LHCN-M2 (cell line): Measurements from ENCODE around the gene CCDC28B. TPM values are rescaled to one million over a fixed set of nuclear protein-coding genes. Genes with fewer than 3 reads are reported as not detected.
"Not testable (repeated sequence)": the region's sequence is repeated elsewhere in the genome, so short reads cannot be mapped to it uniquely, and the experiment has no call there.

Experiments used
- DNase-seq: peaks from one replicate; pipeline ENCODE4 v3.0.0-alpha.2; 2012; ENCODE audit warnings: low read depth
- polyA plus RNA-seq: library from polyadenylated mRNA; unstranded; fragments of >200 nt; gene quantifications from one replicate; pipeline ENCODE4 v1.2.1, GENCODE V29; 2012; ENCODE audit warnings: missing spikeins
- total RNA-seq: library from RNA; depleted of rRNA; stranded (reverse); fragments of >200 nt; gene quantifications from 2 replicates; pipeline ENCODE4 v1.2.3, GENCODE V29; 2014; rRNA removed

The CCDC28B gene
- total RNA-seq, result 9.1 and 10.8 TPM in 2 replicates
- 21.6 TPM for polyA plus RNA-seq

GRCh38 chr1:32200226-32201010 lies at the start of gene CCDC28B:
CCDC28B (plus strand) TSS chr1:32200595; CDS start chr1:32201936, 1,341 bp downstream.
- DNase-seq, result peak; percentile 68

GRCh38 chr1:32150847-32151246 lies 49.5 kb upstream of the CCDC28B start:
- DNase-seq, result no peak

- DNase-seq, result peak; percentile 55
Measured at GRCh38 chr1:32151319-32151787, 49.0 kb upstream of the CCDC28B start.

GRCh38 chr1:32159189-32159588 lies 41.2 kb upstream of the CCDC28B start:
- DNase-seq, result no peak

- DNase-seq, result no peak
Measured at GRCh38 chr1:32163405-32163804, 37.0 kb upstream of the CCDC28B start.

- DNase-seq, result not testable (repeated sequence)
Measured at GRCh38 chr1:32165633-32166032, 34.8 kb upstream of the CCDC28B start.

- no peak for DNase-seq
Measured at GRCh38 chr1:32170991-32171390, 29.4 kb upstream of the CCDC28B start.

- DNase-seq, result peak; percentile 42
Measured at GRCh38 chr1:32172621-32173245, 27.7 kb upstream of the CCDC28B start.

- DNase-seq, result no peak
Measured at GRCh38 chr1:32178380-32179192, 21.8 kb upstream of the CCDC28B start.

- no peak for DNase-seq
Measured at GRCh38 chr1:32179193-32179442, 21.3 kb upstream of the CCDC28B start.

GRCh38 chr1:32179443-32180185 lies 20.8 kb upstream of the CCDC28B start, which contains the start of gene TXLNA:
TXLNA (plus strand) TSS chr1:32179675; CDS start chr1:32180346, 671 bp downstream.
- peak; percentile 88 for DNase-seq

- DNase-seq, result peak; percentile 51
Measured at GRCh38 chr1:32180186-32181060, 20.0 kb upstream of the CCDC28B start.

GRCh38 chr1:32181065-32181464 lies 19.3 kb upstream of the CCDC28B start:
- DNase-seq, result no peak

GRCh38 chr1:32181563-32181962 lies 18.8 kb upstream of the CCDC28B start:
- DNase-seq, result no peak

GRCh38 chr1:32182060-32182459 lies 18.3 kb upstream of the CCDC28B start:
- DNase-seq, result no peak

GRCh38 chr1:32184650-32185049 lies 15.7 kb upstream of the CCDC28B start:
- no peak for DNase-seq

- no peak for DNase-seq
Measured at GRCh38 chr1:32186077-32186476, 14.3 kb upstream of the CCDC28B start.

- no peak for DNase-seq
Measured at GRCh38 chr1:32186491-32186890, 13.9 kb upstream of the CCDC28B start.

GRCh38 chr1:32187850-32188249 lies 12.5 kb upstream of the CCDC28B start:
- no peak for DNase-seq

GRCh38 chr1:32192220-32192948 lies 8.0 kb upstream of the CCDC28B start:
- no peak for DNase-seq
